Left colon (tissue), 2 donors: ENCODE measurements around the gene ACE2. TPM values are rescaled to one million over a fixed set of nuclear protein-coding genes. Genes with fewer than 3 reads are reported as not detected.
A peak's percentile ranks its signal among the peaks of the same experiment; 100 is the strongest.
"Not testable (repeated sequence)": the region's sequence is repeated elsewhere in the genome, so short reads cannot be mapped to it uniquely, and the experiment has no call there.

Source experiments
- ATAC-seq: fragments of 200-7000 bp; cut with Tn5 transposase; one replicate; pipeline ENCODE4 v1.9.1; 2020; ENCODE audit warnings: mild to moderate bottlenecking, moderate library complexity
- DNase-seq, 2 donors: peaks; one replicate each; pipeline ENCODE4 v3.0.0-alpha.2; 2020
- intact Hi-C, 2 donors: fragments of 100-400 bp; cut with DNase I in 1 of 2; cut with micrococcal nuclease in 1 of 2; formaldehyde crosslinking; loops; one replicate each; pipeline versions ENCODE4 v1.11.2 to v1.14.0; 2022; cut with DNase I, micrococcal nuclease
- long read RNA-seq: library from polyadenylated mRNA; unstranded; transcript quantifications from one replicate; pipeline ENCODE4 v2.0.0, GENCODE V29; 2021
- total RNA-seq, 2 donors: library from RNA; stranded (reverse); fragmentation: NEBNext Ultra II Directional; extraction: Animal tissue kit (Norgen Biotek cat#: 25700); gene quantifications; one replicate each; pipeline ENCODE4 v1.2.1, GENCODE V29; 2021
- donor health status: DM: no; HTN: no; CAD: no.
- donor health status: DM: yes; HTN: yes; CAD: no.

The ACE2 gene
- total RNA-seq: 10 to 100 TPM; 19.3 to 52.2 TPM
- long read RNA-seq, transcript ACE2-201 (18 exons, 3,393 nt): major isoform, 17 of 33 reads
- long read RNA-seq, partial matches to known transcripts: 6 of 33 reads
- long read RNA-seq, other reads (novel, unspliced or antisense): 10 of 33 reads

DNA sequence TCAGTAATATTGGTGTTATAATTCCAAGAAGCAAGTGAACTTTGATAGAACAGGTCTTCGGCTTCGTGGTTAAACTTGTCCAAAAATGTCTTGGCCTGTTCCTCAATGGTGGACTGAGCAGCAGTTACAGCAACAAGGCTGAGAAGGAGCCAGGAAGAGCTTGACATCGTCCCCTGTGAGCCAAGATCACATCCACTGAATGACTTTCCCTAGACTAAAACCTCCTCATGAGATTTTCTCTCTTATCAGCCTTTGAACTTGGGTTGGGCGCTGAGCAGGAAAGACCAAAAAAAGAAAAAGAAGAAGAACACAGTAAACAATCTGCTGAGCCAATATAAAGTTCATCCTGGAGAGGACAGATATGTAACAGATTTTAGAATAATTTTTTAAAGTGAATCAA is at the start of gene ACE2:
Gene ACE2, minus strand, starts transcription at position 216 of the 400 bp plus-strand sequence. Its CDS starts 49 bp downstream, at position 167.
- no peak for DNase-seq
- intact Hi-C loops: no loop called here
- peak; percentile 79 for ATAC-seq

DNA sequence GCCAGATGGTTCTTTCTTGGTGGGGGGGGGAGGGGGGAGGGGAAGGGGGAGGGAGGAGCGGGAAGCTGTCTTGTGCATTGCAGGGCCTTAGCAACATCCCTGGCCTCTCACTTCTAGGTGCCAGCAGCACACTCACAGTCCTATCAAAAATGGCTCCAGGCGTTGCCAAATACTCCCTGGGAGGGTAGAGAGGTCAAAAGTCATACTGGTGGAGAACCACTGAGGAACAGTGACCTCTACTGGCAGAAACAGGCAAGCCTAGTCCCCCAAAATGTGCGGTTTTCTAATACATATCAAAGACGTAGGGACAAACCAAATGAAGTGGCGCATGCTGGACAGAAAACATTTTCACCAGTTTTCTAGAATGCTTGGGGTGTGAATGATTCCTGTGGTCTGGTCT is 46.8 kb upstream of the ACE2 start:
- intact Hi-C loops, DNase-seq: not testable (repeated sequence)
- ATAC-seq: peak; percentile 66

- intact Hi-C loops: no loop called here
- DNase-seq (no peak), ATAC-seq (no peak)
Observed at GRCh38 chrX:15646543-15646942, 45.8 kb upstream of the ACE2 start.

- intact Hi-C loops: no loop called here
- no peak for ATAC-seq
Observed at GRCh38 chrX:15646031-15646430, 45.3 kb upstream of the ACE2 start.

DNA sequence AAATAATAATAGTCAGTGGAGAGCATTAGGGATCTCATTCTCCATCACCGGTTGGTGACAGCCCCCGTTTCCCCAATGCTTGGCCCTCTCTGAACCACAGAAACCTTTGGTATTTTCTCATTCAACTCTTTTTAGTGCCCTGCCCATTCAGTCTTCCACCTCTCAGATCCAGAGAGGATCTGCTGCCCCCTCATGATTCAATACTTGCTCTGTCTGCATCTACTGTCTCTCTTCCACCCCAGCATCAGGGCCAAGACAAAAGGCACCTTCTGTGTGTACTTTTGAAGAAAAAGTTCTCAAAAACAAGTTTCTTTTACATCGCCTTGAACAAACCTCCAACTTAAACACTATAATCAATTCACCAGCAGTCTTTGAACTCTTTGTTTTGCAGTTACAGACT is 44.5 kb upstream of the ACE2 start:
- DNase-seq: no peak
- ATAC-seq: no peak
- intact Hi-C loops: no loop called here

More at GRCh38 chrX:15646031-15646430, 45.3 kb upstream of the ACE2 start:
- DNase-seq: no peak

DNA sequence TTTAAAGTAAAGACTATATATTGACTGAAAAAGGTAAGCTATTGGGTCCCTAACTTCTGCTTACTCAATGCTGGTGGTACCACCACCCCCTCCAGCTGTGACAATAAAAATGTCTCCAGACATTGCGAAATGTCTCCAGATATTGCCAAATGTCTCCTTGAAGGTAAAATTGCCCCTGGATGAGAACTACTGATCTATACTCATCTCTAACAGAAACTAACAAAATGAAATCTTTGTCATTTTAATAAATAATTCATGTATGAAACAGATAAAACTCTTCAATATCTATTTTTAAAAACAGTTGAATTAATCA is 43.8 kb upstream of the ACE2 start:
- intact Hi-C loops: no loop called here

DNA sequence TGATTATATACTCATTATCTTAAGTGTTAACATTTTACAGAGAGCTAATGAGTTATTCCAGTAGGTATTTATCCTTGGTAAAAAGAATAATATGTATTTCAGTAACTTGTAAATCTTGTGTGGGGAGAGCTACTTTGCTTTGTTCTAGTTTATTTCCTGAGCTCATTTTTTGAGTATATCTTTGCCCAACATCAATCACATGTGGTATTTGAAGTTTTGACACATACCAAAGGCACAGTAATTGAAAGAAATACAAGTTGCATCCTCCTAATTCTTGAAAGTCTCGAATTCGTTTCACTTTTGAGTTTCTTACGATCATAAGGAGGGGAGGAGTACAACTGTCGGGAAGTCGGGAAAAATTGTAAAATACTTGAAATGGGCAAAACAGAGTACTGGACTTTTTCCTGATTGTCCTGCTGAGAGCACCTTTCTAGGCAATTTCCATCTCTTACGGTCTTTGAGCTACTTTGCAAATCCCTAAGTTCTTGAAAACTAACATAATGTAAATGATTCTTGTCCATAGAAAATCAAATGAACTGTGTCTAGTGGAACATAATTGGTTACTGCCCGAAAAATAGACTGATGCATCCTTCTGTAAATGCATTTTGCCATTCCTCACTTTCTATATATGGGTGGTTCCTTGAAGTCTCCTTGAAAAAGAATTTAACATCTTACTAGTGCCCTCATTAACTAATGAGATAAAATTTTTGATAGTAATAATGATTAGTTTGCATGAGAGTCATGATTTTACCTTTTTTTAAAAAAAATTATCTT is 43.2 kb upstream of the ACE2 start:
- DNase-seq (no peak), ATAC-seq (no peak)
- intact Hi-C loops: no loop called here

More for the DNA sequence above, 43.8 kb upstream of the ACE2 start:
- ATAC-seq: no peak
- DNase-seq: no peak

GRCh38 chrX:15631637-15632036 is 30.9 kb upstream of the ACE2 start:
- ATAC-seq (no peak), DNase-seq (no peak)
- intact Hi-C loops: no loop called here

GRCh38 chrX:15623054-15623453 is 22.3 kb upstream of the ACE2 start:
- ATAC-seq (peak; percentile 66), DNase-seq (no peak)
- intact Hi-C loops: no loop called here

DNA sequence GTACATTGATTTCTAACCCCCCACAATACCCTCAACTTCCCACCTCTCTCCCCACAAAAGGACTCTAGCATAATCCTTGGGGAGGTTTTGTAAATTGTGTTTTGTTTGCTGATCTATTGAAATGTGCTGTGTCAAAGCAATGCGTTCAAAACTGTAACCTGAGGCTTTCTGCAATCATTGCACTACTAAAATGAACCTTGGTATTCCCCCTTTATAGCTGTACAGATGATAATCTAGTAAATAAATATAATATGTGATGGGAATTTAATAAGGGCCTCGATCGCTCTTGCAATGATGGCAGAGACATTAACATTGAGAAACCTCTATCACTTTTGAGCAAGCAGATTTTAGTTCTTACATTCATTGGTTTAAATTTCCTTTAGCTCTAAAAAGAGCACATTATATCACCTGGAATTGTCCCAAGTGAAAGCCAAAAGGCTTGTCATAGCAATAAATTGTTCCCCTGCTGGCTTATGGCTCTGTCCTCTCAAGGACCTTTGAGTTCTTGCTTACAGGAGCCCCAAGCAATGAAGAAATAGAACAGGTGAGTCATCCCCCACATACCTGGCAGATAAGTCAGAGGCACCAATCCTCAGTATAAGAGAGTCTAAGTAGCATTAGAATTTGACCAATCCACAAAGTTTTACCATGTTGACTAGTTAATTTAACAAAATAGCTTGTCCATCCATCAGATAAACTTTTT is 18.4 kb upstream of the ACE2 start:
- DNase-seq (no peak), ATAC-seq (peak; percentile 96)
- intact Hi-C loops: no loop called here

- intact Hi-C loops: no loop called here
- no peak for DNase-seq
- ATAC-seq: no peak
Observed at GRCh38 chrX:15617111-15617510, 16.4 kb upstream of the ACE2 start.

DNA sequence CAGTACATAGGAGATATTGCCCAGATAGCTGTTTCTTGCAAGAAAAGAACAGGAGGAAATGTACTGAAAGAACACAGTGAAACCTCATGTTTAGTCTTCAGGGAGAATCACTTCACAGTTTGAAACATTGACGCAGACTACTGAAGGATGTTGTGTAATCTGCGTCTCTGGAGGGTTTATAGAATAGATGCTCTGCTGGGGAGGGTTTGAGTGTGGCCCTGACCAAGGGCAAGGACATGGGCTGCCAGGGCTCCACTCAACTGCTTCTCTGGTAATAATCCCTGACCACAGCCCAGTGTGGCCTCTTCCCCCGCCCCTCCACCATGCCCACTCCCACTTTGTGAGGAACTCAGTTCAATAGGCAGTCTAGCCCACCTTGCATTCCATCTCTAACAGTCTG is 15.8 kb upstream of the ACE2 start:
- intact Hi-C loops: no loop called here
- ATAC-seq: no peak
- DNase-seq: no peak

DNA sequence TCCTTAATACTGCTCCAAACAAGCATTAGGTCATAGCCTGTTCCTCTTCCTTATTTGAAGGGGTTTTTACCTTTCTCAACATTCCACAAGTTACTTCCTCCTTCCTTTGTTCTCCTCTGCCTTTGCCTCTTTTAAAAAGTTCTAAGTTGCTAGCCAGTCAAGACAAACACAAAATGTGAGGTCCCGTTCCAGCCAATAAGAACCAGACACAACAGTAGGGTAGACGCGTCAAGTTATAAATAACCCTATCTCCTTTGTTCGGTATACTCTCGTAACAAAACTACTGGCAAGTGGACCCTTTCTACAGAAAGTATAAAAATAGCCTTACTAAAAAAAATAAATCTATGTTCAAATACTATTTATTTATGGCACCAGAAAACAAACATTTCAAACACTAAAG is 6.3 kb upstream of the ACE2 start:
- DNase-seq (no peak), ATAC-seq (no peak)
- intact Hi-C loops: no loop called here

GRCh38 chrX:15606136-15606535 is 5.4 kb upstream of the ACE2 start:
- intact Hi-C loops: no loop called here
- DNase-seq (no peak), ATAC-seq (peak; percentile 89)

DNA sequence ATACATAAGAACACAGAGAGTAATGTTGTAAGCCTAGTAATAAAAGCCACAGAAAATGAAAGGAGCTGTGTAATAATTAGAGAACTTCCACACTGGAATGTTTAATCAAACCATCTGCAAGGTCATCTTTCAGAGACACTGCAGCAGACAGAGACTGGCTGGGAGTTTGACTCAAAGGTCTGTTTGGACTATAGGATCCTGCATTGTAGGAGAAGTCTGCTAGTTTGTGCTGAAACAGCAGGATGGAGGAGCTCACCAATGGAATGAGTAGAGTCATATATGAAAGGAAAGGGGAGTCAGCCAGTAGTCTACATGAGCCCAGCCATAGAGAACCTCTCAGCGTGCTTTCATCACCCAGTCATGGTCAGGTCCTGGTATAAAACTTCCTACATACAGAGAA is 4.5 kb upstream of the ACE2 start:
- no peak for DNase-seq
- intact Hi-C loops: no loop called here
- peak; percentile 41 for ATAC-seq

DNA sequence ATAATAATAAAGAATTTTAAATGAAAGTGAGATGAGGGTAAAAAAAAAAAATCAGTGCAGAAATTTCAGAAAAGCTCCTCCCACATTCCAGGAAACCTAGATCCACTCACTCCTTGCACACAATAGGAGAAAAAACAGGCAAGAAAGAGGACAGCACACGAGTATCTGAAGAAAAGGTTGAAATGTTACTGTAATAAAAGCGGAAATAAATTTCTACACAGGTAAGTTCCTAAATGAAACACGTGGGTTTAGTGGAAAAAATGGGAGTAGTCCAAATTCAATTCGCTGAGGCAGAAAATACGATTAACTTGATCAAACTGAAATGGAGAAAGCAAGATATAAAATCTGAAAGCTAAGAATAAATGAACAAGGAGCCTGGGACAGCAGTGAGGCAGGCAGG is 2.0 kb upstream of the ACE2 start:
- no peak for DNase-seq
- ATAC-seq: no peak
- intact Hi-C loops: no loop called here

GRCh38 chrX:15601932-15602331 is 1.2 kb upstream of the ACE2 start:
- no peak for DNase-seq
- ATAC-seq: no peak
- intact Hi-C loops: no loop called here

DNA sequence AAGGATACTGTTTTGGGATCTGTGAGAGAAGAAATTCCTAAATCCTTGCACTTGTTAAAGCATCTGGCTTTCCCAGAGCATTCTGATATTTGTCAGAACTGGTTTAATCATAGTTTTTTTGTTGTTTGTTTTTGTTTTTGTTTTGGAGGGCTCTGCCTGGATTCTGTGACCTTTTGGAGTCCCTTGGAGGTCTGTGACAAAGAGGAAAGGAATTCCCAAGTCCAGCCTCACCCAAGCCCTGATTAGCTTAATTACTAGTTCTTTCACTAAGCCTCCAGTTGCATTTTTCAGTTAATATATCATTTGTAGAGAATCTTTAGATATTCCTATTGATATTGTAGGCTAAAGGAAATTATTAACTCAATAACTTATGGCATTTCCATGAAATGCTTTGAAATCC is 711 bp downstream of the ACE2 start:
- intact Hi-C loops: no loop called here
- ATAC-seq: peak; percentile 29
- no peak for DNase-seq

- intact Hi-C loops: no loop called here
- ATAC-seq (no peak), DNase-seq (no peak)
Observed at GRCh38 chrX:15599461-15599860, 1.3 kb downstream of the ACE2 start.

GRCh38 chrX:15598026-15598425 is 2.7 kb downstream of the ACE2 start:
- ATAC-seq: no peak
- intact Hi-C loops: no loop called here
- DNase-seq: no peak
